A673 (cell line): ENCODE data around the gene PCNX1.

ENCODE experiments used
- EZH2 ChIP-seq: fragments of 200-600 bp; sonication (generic); IDR thresholded peaks from 2 replicates; pipeline ENCODE4 v1.6.1; 2017; ENCODE audit warnings: borderline replicate concordance, low read depth, mild to moderate bottlenecking, mixed read lengths, antibody characterized with exemption, low read length; ENCODE audit not compliant: poor library complexity, severe bottlenecking
- TF ChIP-seq, protein P1 (sequence below): fragments of 300-800, 200-600 bp; sonication (generic); conservative IDR thresholded peaks from 2 replicates; pipeline ENCODE4 v1.5.1; 2017; ENCODE audit warnings: low read depth, mild to moderate bottlenecking, antibody characterized with exemption, low read length, moderate library complexity, mixed read lengths

DNA sequence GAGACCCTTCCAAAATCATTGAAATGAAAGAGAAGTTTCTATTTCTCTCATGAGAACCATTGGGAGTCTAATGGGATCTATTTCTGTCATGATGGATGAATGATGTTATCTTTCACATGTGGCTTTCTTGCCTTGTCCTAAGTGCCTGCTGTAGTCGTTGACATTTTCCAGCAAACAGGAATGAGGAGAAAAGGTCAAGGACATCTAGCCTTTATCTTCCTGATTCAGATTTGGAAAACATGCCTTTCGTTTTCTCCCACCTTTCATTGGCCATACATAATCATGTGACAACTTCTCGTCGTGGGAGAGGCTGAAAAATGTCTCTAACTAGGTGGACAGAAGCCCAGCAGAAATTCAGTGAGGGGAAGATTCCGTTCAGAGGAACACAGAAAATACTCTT lies 94.5 kb downstream of the PCNX1 start:
- TF ChIP-seq, protein P1, sequence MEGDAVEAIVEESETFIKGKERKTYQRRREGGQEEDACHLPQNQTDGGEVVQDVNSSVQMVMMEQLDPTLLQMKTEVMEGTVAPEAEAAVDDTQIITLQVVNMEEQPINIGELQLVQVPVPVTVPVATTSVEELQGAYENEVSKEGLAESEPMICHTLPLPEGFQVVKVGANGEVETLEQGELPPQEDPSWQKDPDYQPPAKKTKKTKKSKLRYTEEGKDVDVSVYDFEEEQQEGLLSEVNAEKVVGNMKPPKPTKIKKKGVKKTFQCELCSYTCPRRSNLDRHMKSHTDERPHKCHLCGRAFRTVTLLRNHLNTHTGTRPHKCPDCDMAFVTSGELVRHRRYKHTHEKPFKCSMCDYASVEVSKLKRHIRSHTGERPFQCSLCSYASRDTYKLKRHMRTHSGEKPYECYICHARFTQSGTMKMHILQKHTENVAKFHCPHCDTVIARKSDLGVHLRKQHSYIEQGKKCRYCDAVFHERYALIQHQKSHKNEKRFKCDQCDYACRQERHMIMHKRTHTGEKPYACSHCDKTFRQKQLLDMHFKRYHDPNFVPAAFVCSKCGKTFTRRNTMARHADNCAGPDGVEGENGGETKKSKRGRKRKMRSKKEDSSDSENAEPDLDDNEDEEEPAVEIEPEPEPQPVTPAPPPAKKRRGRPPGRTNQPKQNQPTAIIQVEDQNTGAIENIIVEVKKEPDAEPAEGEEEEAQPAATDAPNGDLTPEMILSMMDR, result no peak
- no peak for TF ChIP-seq EZH2
